A549 (cell line): ENCODE measurements around the gene TMEM207. TPM values are rescaled to one million over a fixed set of nuclear protein-coding genes. Genes with fewer than 3 reads are reported as not detected.
A peak's percentile ranks its signal among the peaks of the same experiment; 100 is the strongest.

Experiments used
- ATAC-seq, 2 experiments: fragments of 200-7000 bp in 1 of 2; fragments of >200 bp in 1 of 2; cut with Nextera tagmentation in 1 of 2; cut with Tn5 transposase in 1 of 2; 3 replicates each; pipeline versions ENCODE4 v1.8.0 to v1.9.1; 2018 to 2020; ENCODE audit warnings: mild to moderate bottlenecking in 1 of 2, moderate library complexity in 1 of 2
- CTCF ChIA-PET: fragments of 300-600 bp; sonication (Branson Sonifier 250); formaldehyde crosslinking; extraction: SDS; loops from one replicate; lab custom pipeline; 2021; ENCODE audit warnings: antibody characterized with exemption, inconsistent platforms; lab: Yijun Ruan, JAX
- POLR2A ChIA-PET: fragments of 350-600 bp; formaldehyde crosslinking; extraction: SDS; loops from one replicate; lab custom pipeline; 2021; ENCODE audit warnings: antibody characterized with exemption, inconsistent platforms; lab: Yijun Ruan, JAX
- DNase-seq, 2 experiments: peaks; one replicate each; pipeline versions ENCODE4 v3.0.0 to v3.0.0-alpha.2; 2011 to 2016; ENCODE audit warnings: low read depth in 1 of 2, low spot score in 1 of 2
- FAIRE-seq: peaks from 2 replicates; lab custom pipeline; 2011; peaks lifted over from hg19 to GRCh38; lab: Jason Lieb, UNC
- H3K27ac ChIP-seq, 2 experiments: fragments of >200 bp; sonication (Bioruptor Twin); formaldehyde crosslinking; 3 replicates each; pipeline ENCODE4 v1.5.1; 2016 to 2017
- H3K4me1 ChIP-seq: fragments of >200 bp; sonication (Bioruptor Twin); formaldehyde crosslinking; 3 replicates; pipeline ENCODE4 v1.6.1; 2016
- H3K4me2 ChIP-seq: fragments of >200 bp; sonication (Bioruptor Twin); formaldehyde crosslinking; 3 replicates; pipeline ENCODE4 v1.6.1; 2016
- H3K4me3 ChIP-seq: fragments of >200 bp; sonication (Bioruptor Twin); formaldehyde crosslinking; 3 replicates; pipeline ENCODE4 v1.5.1; 2016
- H3K9me3 ChIP-seq: fragments of >200 bp; sonication (Bioruptor Twin); formaldehyde crosslinking; 3 replicates; pipeline ENCODE4 v1.6.1; 2016
- CBX2 ChIP-seq: fragments of 200-600 bp; sonication (generic); IDR thresholded peaks from 2 replicates; pipeline ENCODE4 v1.6.1; 2016; ENCODE audit warnings: low read depth, mild to moderate bottlenecking, borderline replicate concordance
- CHD2 ChIP-seq: fragments of 150-350 bp; IDR thresholded peaks from 2 replicates; pipeline ENCODE4 v1.6.1; 2014; ENCODE audit warnings: low read length; ENCODE audit not compliant: partially characterized antibody
- CHD4 ChIP-seq: fragments of 200-600 bp; sonication (generic); IDR thresholded peaks from 2 replicates; pipeline ENCODE4 v1.6.1; 2016; ENCODE audit warnings: antibody characterized with exemption, mild to moderate bottlenecking, borderline replicate concordance
- EHF ChIP-seq: fragments of 250-450 bp; sonication (Bioruptor Pico); IDR thresholded peaks from 2 replicates; pipeline ENCODE4 v1.5.0; 2020; ENCODE audit warnings: mild to moderate bottlenecking
- FOSL2 ChIP-seq, 2 experiments: fragments of 450-650 bp in 1 of 2; fragments of >200 bp in 1 of 2; sonication (Bioruptor Twin) in 1 of 2; formaldehyde crosslinking; IDR thresholded peaks; 2 replicates each; pipeline versions ENCODE4 v1.5.0 to v1.6.1; 2016 to 2020; ENCODE audit warnings: mild to moderate bottlenecking in 1 of 2, moderate library complexity in 1 of 2
- FOXS1 ChIP-seq: fragments of 250-450 bp; sonication (Bioruptor Pico); IDR thresholded peaks from 2 replicates; pipeline ENCODE4 v1.5.0; 2020; ENCODE audit warnings: mild to moderate bottlenecking, moderate library complexity
- HOXA7 ChIP-seq: fragments of 250-450 bp; sonication (Bioruptor Pico); IDR thresholded peaks from 2 replicates; pipeline ENCODE4 v1.5.0; 2020; ENCODE audit warnings: mild to moderate bottlenecking, moderate library complexity
- KDM5A ChIP-seq: fragments of 200-600 bp; sonication (generic); IDR thresholded peaks from 2 replicates; pipeline ENCODE4 v1.6.1; 2016; ENCODE audit warnings: antibody characterized with exemption, mild to moderate bottlenecking
- MAFK ChIP-seq: fragments of 450-650 bp; IDR thresholded peaks from 2 replicates; pipeline ENCODE4 v1.6.1; 2014; ENCODE audit not compliant: partially characterized antibody
- MAZ ChIP-seq: fragments of 150-350 bp; IDR thresholded peaks from 2 replicates; pipeline ENCODE4 v1.6.1; 2014; ENCODE audit warnings: antibody characterized with exemption, low read depth, low read length, borderline replicate concordance
- MYC ChIP-seq: IDR thresholded peaks from 2 replicates; pipeline ENCODE4 v1.6.1; 2012; ENCODE audit warnings: mild to moderate bottlenecking, inconsistent platforms, low read length, improper control_type of control experiment, borderline replicate concordance
- NFE2L2 ChIP-seq: fragments of 150-350 bp; conservative IDR thresholded peaks from 2 replicates; pipeline ENCODE4 v1.6.1; 2014; ENCODE audit warnings: low read length
- NPAS2 ChIP-seq: fragments of 250-450 bp; sonication (Bioruptor Pico); IDR thresholded peaks from 2 replicates; pipeline ENCODE4 v1.8.0; 2022; ENCODE audit warnings: mild to moderate bottlenecking, moderate library complexity, borderline replicate concordance
- RAD21 ChIP-seq, 2 experiments: fragments of >200 bp in 1 of 2; sonication (Bioruptor Twin) in 1 of 2; formaldehyde crosslinking in 1 of 2; IDR thresholded peaks in 1 of 2; conservative IDR thresholded peaks in 1 of 2; 2 replicates in 1 of 2; 3 replicates in 1 of 2; pipeline ENCODE4 v1.6.1; 2012 to 2018; ENCODE audit warnings: inconsistent platforms in 1 of 2
- SMC3 ChIP-seq: fragments of >200 bp; sonication (Bioruptor Twin); formaldehyde crosslinking; IDR thresholded peaks from 3 replicates; pipeline ENCODE4 v1.6.1; 2018; ENCODE audit warnings: inconsistent platforms
- TFCP2L1 ChIP-seq: fragments of 250-450 bp; sonication (Bioruptor Pico); IDR thresholded peaks from 2 replicates; pipeline ENCODE4 v1.5.0; 2021; ENCODE audit warnings: mild to moderate bottlenecking
- TP53 ChIP-seq: fragments of 250-450 bp; sonication (Bioruptor Pico); IDR thresholded peaks from 2 replicates; pipeline ENCODE4 v1.5.0; 2021; ENCODE audit warnings: mild to moderate bottlenecking, moderate library complexity
- ZFP36 ChIP-seq: fragments of 450-650 bp; IDR thresholded peaks from 2 replicates; pipeline ENCODE4 v1.6.1; 2014; ENCODE audit warnings: borderline replicate concordance; ENCODE audit not compliant: partially characterized antibody
- WGBS: methylation state at CpG from one replicate; pipeline ENCODE4 v1.1.6; 2017; ENCODE audit errors: missing lambda C conversion rate; 5-methylcytosine and 5-hydroxymethylcytosine counted together
- polyA plus RNA-seq, 4 experiments: library from polyadenylated mRNA; depleted of rRNA in 3 of 4; stranded (reverse); fragments of >200 nt; fragmentation: RNase III in 1 of 4; extraction: RNeasy Plus Mini Kit Qiagen cat#74134 plus additional on column Dnase treatment in 1 of 4; gene quantifications; 2 replicates in 3 of 4; 3 replicates in 1 of 4; pipeline ENCODE4 v1.2.3, GENCODE V29; 2011 to 2017
- TF ChIP-seq, protein P1 (sequence below): IDR thresholded peaks from 2 replicates; pipeline ENCODE4 v1.6.1; 2012; ENCODE audit warnings: low read depth, borderline replicate concordance
- TF ChIP-seq, protein P2 (sequence below): IDR thresholded peaks from 2 replicates; pipeline ENCODE4 v1.6.1; 2012
- TF ChIP-seq, protein P3 (sequence below): fragments of >200 bp; sonication (Bioruptor Twin); formaldehyde crosslinking; IDR thresholded peaks from 3 replicates; pipeline ENCODE4 v1.5.1; 2016
- TF ChIP-seq, protein P4 (sequence below): fragments of 200-600 bp; sonication (generic); IDR thresholded peaks from 2 replicates; pipeline ENCODE4 v1.6.1; 2016; ENCODE audit warnings: antibody characterized with exemption, mild to moderate bottlenecking, moderate library complexity
- TF ChIP-seq, protein P5 (sequence below): IDR thresholded peaks from 2 replicates; pipeline ENCODE4 v1.6.1; 2012

TMEM207 gene
- polyA plus RNA-seq, 2 of the 4 experiments (the other 2 are of a cell fraction) = not detected

DNA sequence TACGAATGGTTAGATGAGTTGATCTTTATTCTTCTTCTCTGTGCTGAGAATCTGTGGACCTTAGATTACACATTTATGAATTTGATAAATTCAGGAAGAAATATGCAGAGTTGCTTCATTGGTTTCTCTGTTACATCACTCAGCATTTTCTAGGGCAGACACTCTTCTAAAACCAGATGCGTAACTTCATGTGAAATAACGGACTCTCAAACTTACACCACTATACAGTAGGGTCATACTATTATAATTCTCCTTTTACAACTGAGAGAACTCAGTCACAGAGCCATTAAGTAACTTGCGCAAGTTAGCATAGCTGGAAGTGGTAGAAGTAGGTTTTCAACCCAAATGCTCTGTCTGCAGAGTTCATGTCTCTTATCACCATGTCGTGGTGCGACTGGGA lies 5.7 kb downstream of the TMEM207 start:
- 97% methylated on average over 6 of the region's 6 CpGs for WGBS
- no peak overlapping the region for H3K4me2 ChIP-seq
- no peak for DNase-seq
- no peak for ATAC-seq
- POLR2A ChIA-PET = no interaction called here
- TF ChIP-seq FOXS1 (CRISPR knock-in tag) (no peak), HOXA7 (CRISPR knock-in tag) (no peak), MAFK (no peak), ZFP36 (no peak), NPAS2 (CRISPR knock-in tag) (no peak), TFCP2L1 (CRISPR knock-in tag) (no peak), CHD4 (no peak), CHD2 (no peak), TP53 (CRISPR knock-in tag) (no peak), EHF (CRISPR knock-in tag) (no peak), MYC (no peak), NFE2L2 (no peak)
- TF ChIP-seq, protein P1, sequence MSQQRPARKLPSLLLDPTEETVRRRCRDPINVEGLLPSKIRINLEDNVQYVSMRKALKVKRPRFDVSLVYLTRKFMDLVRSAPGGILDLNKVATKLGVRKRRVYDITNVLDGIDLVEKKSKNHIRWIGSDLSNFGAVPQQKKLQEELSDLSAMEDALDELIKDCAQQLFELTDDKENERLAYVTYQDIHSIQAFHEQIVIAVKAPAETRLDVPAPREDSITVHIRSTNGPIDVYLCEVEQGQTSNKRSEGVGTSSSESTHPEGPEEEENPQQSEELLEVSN = no peak
- H3K9me3 ChIP-seq = no peaks in the 10 kb centered on the region
- H3K27ac ChIP-seq = no peak overlapping the region; a peak in 1 of 6 replicates
- no peak overlapping the region for H3K4me3 ChIP-seq
- H3K4me1 ChIP-seq = peaks cover 40% of the 10 kb centered on the region
- FAIRE-seq = no peak
- CTCF ChIA-PET = interaction anchor here (1.4 to 1.7 kb wide), 4 partner anchors 11 to 218 kb away, joined by 3 to 8 read pairs (median 4); no protein-coding TSS in a partner anchor

DNA sequence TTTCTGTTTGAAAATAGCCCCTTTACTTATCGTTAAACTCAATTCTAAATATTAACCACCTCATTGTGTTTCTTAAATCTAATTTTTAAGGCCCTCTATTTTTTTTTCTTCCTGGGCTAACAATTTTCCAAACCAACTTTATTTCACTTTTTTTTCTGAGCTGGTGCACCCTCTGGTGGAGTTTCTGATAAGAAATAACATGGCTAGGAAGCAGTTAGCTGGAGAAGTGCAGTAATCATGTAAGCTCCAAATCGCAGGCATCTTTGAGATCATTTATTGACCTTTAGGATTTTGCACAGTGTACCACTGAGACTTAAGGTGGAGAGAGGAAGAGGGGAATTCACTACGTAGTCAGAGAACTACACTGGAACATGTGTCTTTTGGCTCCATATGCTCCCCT lies 6.4 kb downstream of the TMEM207 start:
- no peak overlapping the region for H3K4me3 ChIP-seq
- no peak for FAIRE-seq
- peak; percentile 6 to 37 for DNase-seq
- ATAC-seq = peak in 1 of 2 experiments; percentile 68; a peak in 3 of 6 replicates
- peak overlapping the region in 1 of 2 experiments; percentile 32; a peak in 1 of 6 replicates for H3K27ac ChIP-seq
- no peak overlapping the region for H3K4me2 ChIP-seq
- WGBS = 29% methylated on average over 3 of the region's 3 CpGs
- TF ChIP-seq, protein P2, sequence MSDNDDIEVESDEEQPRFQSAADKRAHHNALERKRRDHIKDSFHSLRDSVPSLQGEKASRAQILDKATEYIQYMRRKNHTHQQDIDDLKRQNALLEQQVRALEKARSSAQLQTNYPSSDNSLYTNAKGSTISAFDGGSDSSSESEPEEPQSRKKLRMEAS = no peak
- TF ChIP-seq RAD21 (conservative IDR thresholded peaks at IDR 0.05 in 1 of 2, IDR thresholded peaks at IDR 0.05 in 1 of 2) (peak; percentile 63 to 66), SMC3 (peak; percentile 61), FOSL2 (IDR thresholded peaks at IDR 0.05) (no peak), FOSL2 (CRISPR knock-in tag; IDR thresholded peaks at IDR 0.05) (no peak)
- TF ChIP-seq, protein P3, sequence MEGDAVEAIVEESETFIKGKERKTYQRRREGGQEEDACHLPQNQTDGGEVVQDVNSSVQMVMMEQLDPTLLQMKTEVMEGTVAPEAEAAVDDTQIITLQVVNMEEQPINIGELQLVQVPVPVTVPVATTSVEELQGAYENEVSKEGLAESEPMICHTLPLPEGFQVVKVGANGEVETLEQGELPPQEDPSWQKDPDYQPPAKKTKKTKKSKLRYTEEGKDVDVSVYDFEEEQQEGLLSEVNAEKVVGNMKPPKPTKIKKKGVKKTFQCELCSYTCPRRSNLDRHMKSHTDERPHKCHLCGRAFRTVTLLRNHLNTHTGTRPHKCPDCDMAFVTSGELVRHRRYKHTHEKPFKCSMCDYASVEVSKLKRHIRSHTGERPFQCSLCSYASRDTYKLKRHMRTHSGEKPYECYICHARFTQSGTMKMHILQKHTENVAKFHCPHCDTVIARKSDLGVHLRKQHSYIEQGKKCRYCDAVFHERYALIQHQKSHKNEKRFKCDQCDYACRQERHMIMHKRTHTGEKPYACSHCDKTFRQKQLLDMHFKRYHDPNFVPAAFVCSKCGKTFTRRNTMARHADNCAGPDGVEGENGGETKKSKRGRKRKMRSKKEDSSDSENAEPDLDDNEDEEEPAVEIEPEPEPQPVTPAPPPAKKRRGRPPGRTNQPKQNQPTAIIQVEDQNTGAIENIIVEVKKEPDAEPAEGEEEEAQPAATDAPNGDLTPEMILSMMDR = peak; percentile 59
- ChIA-PET POLR2A (interaction anchor here (0.6 to 1.2 kb wide), 3 partner anchors 21 to 121 kb away, joined by 3 to 5 read pairs (median 3); partner anchors contain the start of gene CLDN1), CTCF (interaction anchor here (0.6 to 1.7 kb wide), 12 partner anchors 10 to 463 kb away, joined by 3 to 8 read pairs (median 3); no protein-coding TSS in a partner anchor)
- H3K9me3 ChIP-seq = no peaks in the 10 kb centered on the region
- H3K4me1 ChIP-seq = peaks cover 36% of the 10 kb centered on the region

DNA sequence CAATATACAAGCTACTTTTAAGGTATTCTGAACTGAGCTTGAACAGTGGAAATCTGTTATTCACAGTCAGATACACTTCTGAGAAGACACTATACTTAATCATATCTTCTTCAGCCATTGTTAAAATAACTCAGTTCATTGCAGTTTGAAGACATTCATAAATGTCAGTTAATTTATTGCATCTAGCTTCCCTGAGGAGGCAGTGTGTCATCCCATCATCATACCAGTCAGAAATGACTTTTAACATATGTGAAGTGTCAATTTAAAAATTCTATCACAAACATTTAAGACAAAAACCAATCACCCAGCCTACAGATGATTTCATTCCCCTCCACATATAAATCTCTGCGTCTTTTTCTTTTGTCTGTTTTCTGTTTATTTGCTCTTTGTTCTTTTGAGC lies 7.5 kb downstream of the TMEM207 start:
- Histone ChIP-seq H3K4me1 (peaks cover 32% of the 10 kb centered on the region), H3K4me3 (no peak overlapping the region), H3K27ac (no peak overlapping the region), H3K9me3 (no peaks in the 10 kb centered on the region), H3K4me2 (no peak overlapping the region)
- no peak for ATAC-seq
- CTCF ChIA-PET = interaction anchor here (1.3 to 3.4 kb wide), 3 partner anchors 11 to 481 kb away, joined by 3 to 11 read pairs (median 3); no protein-coding TSS in a partner anchor
- WGBS = 100% methylated on average over 1 of the region's 1 CpG
- DNase-seq = no peak
- POLR2A ChIA-PET = no interaction called here
- no peak for FAIRE-seq
- TF ChIP-seq HOXA7 (CRISPR knock-in tag) (no peak), KDM5A (no peak), SMC3 (no peak), FOSL2 (IDR thresholded peaks at IDR 0.05) (no peak), FOSL2 (CRISPR knock-in tag; IDR thresholded peaks at IDR 0.05) (no peak), TP53 (CRISPR knock-in tag) (no peak), EHF (CRISPR knock-in tag) (no peak), MAZ (no peak), CHD4 (no peak), FOXS1 (CRISPR knock-in tag) (no peak), CBX2 (no peak)
- TF ChIP-seq, protein P4, sequence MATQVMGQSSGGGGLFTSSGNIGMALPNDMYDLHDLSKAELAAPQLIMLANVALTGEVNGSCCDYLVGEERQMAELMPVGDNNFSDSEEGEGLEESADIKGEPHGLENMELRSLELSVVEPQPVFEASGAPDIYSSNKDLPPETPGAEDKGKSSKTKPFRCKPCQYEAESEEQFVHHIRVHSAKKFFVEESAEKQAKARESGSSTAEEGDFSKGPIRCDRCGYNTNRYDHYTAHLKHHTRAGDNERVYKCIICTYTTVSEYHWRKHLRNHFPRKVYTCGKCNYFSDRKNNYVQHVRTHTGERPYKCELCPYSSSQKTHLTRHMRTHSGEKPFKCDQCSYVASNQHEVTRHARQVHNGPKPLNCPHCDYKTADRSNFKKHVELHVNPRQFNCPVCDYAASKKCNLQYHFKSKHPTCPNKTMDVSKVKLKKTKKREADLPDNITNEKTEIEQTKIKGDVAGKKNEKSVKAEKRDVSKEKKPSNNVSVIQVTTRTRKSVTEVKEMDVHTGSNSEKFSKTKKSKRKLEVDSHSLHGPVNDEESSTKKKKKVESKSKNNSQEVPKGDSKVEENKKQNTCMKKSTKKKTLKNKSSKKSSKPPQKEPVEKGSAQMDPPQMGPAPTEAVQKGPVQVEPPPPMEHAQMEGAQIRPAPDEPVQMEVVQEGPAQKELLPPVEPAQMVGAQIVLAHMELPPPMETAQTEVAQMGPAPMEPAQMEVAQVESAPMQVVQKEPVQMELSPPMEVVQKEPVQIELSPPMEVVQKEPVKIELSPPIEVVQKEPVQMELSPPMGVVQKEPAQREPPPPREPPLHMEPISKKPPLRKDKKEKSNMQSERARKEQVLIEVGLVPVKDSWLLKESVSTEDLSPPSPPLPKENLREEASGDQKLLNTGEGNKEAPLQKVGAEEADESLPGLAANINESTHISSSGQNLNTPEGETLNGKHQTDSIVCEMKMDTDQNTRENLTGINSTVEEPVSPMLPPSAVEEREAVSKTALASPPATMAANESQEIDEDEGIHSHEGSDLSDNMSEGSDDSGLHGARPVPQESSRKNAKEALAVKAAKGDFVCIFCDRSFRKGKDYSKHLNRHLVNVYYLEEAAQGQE = no peak
- TF ChIP-seq, protein P1 = no peak
- TF ChIP-seq, protein P5, sequence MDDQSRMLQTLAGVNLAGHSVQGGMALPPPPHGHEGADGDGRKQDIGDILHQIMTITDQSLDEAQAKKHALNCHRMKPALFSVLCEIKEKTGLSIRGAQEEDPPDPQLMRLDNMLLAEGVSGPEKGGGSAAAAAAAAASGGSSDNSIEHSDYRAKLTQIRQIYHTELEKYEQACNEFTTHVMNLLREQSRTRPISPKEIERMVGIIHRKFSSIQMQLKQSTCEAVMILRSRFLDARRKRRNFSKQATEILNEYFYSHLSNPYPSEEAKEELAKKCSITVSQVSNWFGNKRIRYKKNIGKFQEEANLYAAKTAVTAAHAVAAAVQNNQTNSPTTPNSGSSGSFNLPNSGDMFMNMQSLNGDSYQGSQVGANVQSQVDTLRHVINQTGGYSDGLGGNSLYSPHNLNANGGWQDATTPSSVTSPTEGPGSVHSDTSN = no peak
